GM12865 (cell line): ENCODE measurements around the gene MAP1A.
"Not testable (repeated sequence)": the region's sequence is repeated elsewhere in the genome, so short reads cannot be mapped to it uniquely, and the experiment has no call there.

ENCODE experiments used
- DNase-seq: peaks from one replicate; pipeline ENCODE4 v3.0.0; 2010; ENCODE audit warnings: low read depth
- H3K4me3 ChIP-seq: 2 replicates; pipeline ENCODE4 v1.5.1; 2011; ENCODE audit warnings: mild to moderate bottlenecking, low read depth, low read length, control low read depth
- TF ChIP-seq, protein P1 (sequence below): IDR thresholded peaks from 2 replicates; pipeline ENCODE4 v1.5.1; 2011; ENCODE audit warnings: low read length, control low read depth, low read depth, inconsistent platforms; ENCODE audit not compliant: insufficient read depth; ENCODE audit errors: missing control alignments

MAP1A gene

DNA sequence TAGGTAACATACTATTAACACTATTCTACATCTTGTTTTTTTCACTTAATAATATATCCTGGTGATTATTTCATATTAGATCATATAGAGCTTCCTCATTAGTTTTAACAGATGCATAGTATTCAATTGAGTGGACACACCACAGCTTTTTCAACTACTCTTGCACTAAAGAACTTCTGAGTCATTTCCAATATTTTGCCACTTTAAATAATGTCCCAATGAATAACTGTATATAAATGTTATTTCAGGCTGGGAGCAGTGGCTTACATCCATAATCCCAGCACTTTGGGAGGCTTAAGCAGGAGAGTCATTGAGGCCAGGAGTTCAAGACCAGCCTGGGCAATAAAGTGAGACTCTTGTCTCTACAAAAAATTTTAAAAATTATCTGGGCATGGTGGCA, 26.9 kb downstream of the MAP1A start:
- TF ChIP-seq, protein P1, sequence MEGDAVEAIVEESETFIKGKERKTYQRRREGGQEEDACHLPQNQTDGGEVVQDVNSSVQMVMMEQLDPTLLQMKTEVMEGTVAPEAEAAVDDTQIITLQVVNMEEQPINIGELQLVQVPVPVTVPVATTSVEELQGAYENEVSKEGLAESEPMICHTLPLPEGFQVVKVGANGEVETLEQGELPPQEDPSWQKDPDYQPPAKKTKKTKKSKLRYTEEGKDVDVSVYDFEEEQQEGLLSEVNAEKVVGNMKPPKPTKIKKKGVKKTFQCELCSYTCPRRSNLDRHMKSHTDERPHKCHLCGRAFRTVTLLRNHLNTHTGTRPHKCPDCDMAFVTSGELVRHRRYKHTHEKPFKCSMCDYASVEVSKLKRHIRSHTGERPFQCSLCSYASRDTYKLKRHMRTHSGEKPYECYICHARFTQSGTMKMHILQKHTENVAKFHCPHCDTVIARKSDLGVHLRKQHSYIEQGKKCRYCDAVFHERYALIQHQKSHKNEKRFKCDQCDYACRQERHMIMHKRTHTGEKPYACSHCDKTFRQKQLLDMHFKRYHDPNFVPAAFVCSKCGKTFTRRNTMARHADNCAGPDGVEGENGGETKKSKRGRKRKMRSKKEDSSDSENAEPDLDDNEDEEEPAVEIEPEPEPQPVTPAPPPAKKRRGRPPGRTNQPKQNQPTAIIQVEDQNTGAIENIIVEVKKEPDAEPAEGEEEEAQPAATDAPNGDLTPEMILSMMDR: no peak
- H3K4me3 ChIP-seq: no peak overlapping the region
- DNase-seq: no peak

DNA sequence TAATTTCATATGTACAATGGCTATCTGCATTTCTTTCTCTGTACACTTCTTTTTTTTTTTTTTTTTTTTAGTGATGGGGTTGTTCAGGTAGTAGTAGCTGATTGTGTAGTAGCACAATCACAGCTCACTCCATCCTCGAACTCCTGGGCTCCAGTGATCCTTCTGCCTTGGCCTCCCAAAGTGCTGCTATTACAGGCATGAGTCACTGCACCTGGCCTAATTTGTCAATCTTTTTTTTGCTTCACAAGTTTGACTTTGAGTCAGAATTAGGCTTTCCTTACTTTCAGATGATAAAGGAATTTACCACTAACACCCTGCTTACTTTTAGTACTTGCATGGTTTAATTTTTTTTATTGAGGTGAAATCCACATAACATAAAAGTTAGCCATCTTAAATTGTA, 28.0 kb downstream of the MAP1A start:
- TF ChIP-seq, protein P1: no peak
- DNase-seq: no peak
- H3K4me3 ChIP-seq: no peak overlapping the region

DNA sequence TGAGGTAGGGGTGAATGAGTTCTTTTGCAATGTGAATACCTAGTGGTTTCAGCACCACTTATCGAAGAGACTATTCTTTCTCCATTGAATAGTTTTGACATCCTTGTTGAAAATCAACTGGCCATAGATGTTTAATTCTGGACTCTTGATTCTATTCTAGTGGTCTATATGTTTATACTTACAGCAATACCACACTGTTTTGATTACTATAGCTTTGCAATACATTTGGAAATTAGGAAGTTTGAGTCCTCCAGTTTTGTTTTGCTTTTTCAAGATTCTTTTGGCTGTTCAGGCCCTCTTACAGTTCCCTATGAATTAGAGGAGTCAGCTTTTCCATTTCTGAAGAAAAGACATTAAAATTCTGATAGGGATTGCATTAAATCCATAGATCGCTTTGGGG, 30.1 kb downstream of the MAP1A start:
- DNase-seq: no peak
- H3K4me3 ChIP-seq: no peak overlapping the region
- TF ChIP-seq, protein P1: no peak

DNA sequence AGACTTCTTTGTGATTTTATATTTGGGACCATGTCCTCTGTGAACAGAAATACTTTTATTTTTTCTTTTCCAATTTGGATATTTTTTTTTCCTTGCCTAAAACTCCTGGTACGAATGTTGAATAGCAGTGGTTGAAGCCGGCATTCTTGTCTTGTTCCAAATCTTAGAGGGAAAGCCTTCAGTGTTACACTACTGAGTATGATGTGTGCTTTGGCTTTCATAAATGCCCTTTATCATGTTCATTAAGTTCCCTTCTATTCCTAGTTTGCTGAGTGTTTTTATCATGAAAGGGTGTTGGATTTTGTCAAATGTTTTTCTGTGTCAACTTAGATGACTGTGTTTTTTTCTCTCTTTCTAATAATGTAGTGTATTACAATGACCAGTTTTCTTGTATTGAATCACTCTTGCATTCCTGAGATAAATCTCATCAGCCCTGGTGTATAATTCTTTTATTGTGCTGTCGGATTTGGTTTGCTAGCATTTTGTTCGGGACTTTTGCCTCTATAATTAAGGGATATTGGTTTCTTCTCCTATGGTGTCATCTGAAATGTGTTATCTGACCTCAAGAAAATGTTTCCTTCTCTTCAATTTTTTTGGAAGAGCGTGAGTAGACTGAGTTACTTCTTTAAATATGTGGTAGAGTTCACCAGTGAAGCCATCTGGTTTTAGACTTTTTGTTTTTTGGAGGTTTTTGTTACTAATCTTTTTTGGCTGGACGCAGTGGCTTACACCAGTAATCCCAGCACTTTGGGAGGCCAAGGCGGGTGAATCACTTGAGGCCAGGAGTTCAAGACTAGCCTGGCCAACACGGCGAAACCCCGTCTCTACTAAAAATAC, 33.3 kb downstream of the MAP1A start:
- no peak overlapping the region for H3K4me3 ChIP-seq
- TF ChIP-seq, protein P1: no peak
- no peak for DNase-seq

DNA sequence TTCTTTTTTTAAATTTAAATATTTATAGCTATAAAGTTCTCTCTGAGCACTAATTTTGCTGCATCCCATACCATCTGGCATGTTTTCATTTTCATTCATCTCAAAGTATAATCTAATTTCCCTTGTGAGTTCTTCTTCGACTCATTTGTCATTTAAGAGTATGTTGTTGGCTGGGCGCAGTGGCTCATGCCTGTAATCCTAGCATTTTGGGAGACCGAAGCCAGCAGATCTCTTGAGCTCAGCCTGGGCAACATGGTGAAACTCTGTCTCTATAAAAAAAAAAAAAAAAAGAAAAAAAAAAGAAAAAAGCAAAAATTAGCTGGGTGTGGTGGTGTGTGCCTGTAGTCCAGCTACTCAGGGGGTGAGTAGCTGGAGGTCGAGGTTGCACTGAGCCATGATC, 34.8 kb downstream of the MAP1A start:
- DNase-seq: no peak
- H3K4me3 ChIP-seq: no peak overlapping the region
- TF ChIP-seq, protein P1: no peak

DNA sequence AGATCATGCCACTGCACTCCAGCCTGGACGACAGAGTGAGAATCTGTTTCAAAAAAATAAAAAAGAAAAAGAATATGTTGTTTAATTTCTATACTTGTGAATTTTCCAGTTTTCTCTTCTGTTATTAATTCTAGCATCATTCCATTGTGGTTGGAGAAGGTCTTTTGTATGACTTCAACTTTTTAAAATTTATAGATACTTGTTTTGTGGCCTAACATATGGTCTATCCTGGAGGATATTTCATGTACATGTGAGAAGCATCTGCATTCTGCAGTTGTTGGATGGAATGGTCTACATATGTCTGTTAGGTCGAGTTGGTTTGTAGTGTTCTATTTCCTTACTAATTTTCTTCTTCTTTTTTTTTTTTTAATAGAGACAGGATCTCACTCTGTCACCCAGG, 35.6 kb downstream of the MAP1A start:
- DNase-seq: no peak
- TF ChIP-seq, protein P1: no peak

DNA sequence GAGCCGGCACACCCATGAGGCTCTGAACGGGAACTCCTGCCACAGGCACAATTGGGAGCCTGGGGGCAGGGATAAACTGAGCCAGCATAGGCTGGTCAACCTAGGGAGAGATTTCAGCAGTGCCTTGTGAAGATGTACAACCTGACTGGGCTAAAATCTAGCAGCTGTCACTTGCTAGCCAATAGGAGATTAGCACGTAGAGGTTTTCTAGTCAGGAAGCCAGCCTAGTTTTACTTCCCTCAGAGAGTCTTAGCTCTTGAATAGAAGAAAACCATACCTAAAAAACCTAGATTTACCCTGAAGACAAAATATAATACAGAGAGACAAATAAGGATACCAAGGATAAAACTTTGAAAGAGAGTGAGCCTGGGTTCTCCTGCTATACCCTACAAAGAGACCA, 45.3 kb downstream of the MAP1A start:
- not testable (repeated sequence) for H3K4me3 ChIP-seq, DNase-seq

More for the DNA sequence above, 35.6 kb downstream of the MAP1A start:
- no peak overlapping the region for H3K4me3 ChIP-seq

DNA sequence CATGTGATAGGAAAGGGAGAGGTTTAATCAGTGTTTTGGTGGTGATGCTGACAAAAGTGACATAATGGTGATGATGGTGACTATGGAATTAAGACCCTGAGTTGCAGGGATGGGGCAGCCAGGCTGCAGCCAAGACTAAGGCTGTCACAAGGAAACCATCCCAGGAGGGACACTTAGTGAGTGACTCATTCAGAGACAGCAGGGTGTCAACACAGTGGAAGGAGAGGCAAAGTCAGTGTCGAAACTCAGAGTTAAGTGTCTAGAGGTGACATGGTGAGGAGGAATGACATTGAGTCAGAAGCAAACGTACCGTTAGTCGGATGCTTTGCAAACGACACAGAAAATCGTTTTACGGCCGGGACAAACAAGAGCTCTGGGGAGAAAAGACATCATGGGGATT, 46.4 kb downstream of the MAP1A start:
- not testable (repeated sequence) for DNase-seq

DNA sequence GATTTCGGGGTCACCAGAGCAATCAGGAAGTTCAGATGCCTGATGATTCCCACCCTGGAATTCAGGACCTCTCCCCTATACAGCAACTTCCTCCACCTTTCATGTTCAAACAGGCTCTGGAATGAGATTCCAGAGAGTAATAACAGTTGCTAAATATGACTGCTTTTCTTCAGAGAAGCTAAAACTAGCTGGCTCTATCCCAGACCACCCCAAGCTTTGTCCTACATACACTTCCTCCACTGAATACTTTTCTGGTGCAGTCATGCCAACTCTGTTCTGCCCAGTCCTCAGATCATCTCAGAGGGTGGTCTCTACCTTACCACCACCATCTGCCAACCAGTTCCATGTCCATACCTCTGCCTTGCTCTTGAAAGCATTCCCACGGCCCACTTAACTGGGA, 49.2 kb downstream of the MAP1A start:
- H3K4me3 ChIP-seq, DNase-seq: not testable (repeated sequence)

More for the DNA sequence above, 46.4 kb downstream of the MAP1A start:
- H3K4me3 ChIP-seq: not testable (repeated sequence)

DNA sequence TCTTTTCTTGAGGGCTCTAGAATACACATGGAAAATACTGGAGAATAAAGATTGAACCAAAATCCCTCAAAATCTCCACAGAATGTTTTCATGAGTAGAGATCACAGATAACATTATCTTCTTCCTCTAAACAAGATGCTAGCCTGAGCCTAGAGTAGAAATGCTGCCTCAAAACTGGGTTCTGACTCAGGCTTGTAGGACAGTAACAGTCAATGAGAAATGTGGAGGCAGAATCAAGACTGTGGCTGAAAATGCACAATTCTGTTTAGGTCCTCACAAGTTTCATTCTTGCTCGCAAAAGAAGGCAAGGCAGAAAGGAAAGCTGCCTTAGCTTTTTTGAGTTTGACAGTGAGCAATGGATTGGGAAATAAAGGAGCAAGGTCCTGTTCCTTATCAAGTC, 57.2 kb downstream of the MAP1A start:
- not testable (repeated sequence) for DNase-seq, H3K4me3 ChIP-seq
